Left renal pelvis (tissue), 4 donors: ENCODE data around the gene ZBTB8OS. TPM values are rescaled to one million over a fixed set of nuclear protein-coding genes. Genes with fewer than 3 reads are reported as not detected.

Experiments used
- DNase-seq, 4 donors: peaks; one replicate each; pipeline ENCODE4 v3.0.0-alpha.2; 2013; ENCODE audit warnings: low read depth in 4 of 4, low spot score in 3 of 4
- polyA plus RNA-seq, 4 donors: library from polyadenylated mRNA; unstranded; fragments of 120-200 nt; gene quantifications; one replicate each; pipeline ENCODE4 v1.2.1, GENCODE V29; 2013; ENCODE audit not compliant: insufficient read length in 4 of 4

The ZBTB8OS gene
- polyA plus RNA-seq, 4 donors, result 22.2 to 42.0 (median 37.4) TPM

GRCh38 chr1:32612189-32612881, 38.0 kb downstream of the ZBTB8OS start:
- DNase-seq, result peak in 3 of 4 donors; percentile 21 to 34 (median 27)

DNA sequence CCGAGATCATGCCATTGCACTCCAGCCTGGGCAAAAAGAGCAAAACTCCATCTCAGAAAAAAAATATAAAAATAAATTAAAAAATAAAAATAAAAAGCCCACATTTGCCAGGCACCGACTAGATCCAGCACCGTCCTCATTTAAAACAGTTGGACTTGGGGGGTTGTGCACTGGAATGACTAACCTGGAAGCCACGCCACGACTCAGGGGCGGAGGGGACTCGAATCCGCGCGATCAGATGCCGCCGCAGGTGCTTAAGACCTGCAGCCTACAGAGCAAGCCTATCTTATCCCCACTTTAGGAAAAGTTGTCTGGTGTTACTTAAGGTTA, 38.5 kb downstream of the ZBTB8OS start:
- peak in 1 of 4 donors; percentile 6 for DNase-seq

DNA sequence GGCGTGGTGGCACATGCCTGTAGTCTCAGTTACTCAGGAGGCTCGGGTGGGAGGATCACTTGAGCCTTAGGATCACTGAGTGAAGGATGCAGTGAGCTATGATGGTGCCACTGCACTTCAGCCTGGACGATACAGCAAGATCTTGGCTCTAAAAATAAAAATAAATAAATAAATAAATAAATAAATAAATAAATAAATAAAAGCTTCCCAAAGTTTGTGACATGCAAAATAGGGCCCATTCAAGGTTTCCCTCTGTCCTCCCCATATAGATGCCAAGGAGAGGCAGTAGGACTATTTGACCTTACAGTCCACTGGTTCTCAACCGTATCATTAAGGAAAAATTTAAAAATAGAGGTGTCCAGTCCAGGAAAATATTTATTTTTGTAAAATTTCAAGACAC, 41.2 kb downstream of the ZBTB8OS start:
- DNase-seq, result no peak

DNA sequence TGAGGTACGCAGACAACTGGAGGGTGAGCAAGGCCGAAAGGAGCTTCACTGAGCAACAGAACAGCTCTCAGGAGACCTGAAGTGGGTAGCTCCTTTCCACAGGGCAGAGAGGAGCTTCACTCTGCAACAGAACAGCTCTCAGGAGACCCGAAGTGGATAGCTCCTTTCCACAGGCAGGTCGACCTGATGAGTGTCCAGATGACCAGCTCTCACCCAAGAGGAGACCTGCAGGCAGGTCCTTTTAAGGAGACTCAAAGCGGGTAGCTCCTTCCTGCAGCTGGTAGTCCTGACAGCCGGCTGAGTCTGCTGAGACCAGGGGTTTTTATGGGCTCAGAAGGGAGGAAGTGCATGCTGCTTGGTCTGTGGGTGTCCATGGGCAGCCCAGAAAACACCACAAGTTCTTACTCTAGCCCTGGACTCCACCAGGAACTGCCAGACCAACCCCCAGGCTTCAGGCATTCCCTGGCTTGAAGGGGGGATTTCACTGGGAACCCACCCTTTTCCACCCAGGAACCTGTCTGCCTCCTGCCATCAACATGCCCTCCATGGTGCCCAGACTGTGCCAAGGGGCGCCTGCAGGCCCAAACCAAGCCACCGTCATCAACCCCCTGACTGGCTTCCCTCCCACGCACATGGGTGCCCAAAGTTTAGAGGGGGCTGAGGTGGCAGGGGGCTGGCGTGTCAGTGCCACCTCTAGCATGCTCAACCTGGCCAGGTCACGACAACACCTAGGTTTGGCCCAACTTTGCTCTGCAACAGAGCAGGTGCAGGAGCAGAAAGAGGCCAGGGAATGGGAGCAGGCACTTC, 43.6 kb downstream of the ZBTB8OS start:
- DNase-seq, result no peak

DNA sequence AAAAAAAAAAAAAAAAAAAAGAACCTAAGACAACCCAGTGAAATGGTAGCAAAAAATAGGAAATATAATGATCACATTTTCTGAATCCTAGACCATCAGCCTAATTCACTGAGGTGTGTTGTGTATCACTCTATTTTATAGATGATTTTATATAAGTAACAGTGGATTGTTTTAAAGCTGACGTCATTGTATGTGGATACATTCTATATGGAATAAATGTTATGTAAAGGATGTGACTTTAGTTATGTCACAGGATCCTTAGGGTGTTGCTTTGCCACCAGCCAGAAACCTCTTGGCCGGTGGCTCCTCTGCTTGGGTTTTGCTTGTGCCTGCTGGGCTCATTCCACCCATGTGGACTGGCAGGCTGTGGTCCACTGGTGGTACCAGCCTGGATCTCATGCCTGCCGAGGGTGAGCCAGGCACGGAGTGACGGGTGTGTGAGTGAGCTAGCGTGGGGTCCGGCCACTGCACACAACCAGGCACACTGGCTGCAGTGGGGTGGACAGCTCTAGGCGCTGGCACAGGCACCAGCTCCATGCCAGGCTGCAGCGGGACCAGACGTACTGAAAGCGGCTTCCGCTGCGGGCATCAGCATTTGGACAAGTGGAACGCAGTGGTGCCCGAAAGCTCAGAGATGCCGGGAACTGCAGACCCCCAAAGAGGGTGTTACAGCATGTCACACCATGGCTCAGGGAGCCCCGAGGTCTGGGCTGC, 44.5 kb downstream of the ZBTB8OS start:
- no peak for DNase-seq

DNA sequence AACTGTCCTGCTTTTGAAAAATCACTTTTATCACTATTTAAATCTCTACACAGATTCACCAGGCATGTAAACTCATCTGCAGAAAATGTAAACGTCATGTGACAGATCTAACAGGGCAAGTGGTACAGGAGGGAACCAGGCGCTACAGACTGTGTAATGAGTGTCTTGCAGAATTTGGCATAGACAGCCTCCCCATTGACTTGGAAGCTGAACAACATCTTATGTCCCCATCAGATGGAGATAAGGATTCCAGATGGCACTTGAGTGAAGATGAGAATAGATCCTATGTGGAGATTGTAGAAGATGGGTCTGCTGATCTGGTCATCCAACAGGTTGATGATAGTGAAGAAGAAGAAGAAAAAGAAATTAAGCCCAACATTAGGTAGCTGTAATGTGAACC, 50.3 kb downstream of the ZBTB8OS start:
- no peak for DNase-seq

DNA sequence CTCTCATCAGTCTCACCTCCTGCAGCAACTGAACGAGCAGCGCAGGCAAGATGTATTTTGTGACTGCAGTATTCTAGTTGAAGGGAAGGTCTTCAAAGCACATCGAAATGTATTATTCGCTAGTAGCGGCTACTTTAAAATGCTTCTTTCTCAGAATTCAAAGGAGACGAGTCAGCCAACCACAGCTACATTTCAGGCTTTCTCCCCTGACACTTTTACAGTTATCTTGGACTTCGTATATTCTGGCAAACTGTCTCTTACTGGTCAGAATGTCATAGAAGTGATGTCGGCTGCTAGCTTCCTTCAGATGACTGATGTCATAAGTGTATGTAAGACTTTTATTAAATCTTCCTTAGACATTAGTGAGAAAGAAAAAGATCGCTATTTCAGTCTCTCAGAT, 57.4 kb downstream of the ZBTB8OS start:
- DNase-seq, result no peak

DNA sequence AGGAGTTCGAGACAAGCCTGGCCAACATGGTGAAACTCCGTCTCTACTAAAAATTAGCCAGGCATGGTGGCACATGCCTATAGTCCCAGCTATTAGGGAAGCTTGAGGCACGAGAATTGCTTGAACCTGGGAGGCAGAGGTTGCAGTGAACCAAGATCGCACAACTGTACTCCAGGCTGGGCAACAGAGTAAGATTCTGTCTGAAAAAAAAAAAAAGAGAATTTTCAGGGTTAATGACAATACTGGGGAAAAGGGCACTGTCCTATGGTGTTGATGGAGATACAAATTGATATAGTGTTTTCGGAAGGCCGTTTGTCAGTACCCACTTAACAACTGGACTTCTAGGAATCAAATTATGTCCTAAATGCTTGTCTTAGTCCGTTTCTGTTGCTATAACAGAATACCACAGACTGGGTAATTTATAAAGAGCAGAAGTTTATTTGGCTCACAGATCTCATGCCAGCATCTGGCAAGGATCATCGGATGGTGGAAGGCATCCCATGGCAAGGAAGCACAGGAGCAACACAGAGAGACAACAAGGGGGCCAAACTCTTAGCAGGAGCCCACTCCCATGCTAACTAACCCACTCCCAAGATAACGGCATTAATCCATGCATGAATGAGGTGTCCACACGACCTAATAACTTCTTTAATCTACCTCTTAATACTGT, 69.9 kb downstream of the ZBTB8OS start:
- no peak for DNase-seq

Other genes with a start within 250 kb of the ZBTB8OS start
- gene ZBTB8B, start 185.5 kb downstream of the ZBTB8OS start, polyA plus RNA-seq, result 1 to 10 TPM in 3 of 4 donors, under 1 TPM in 1; 0.34 to 2.0 (median 1.2) TPM
- 10 to 100 TPM; 16.5 to 21.8 (median 19.5) TPM for gene ZBTB8A, start 111.1 kb downstream of the ZBTB8OS start, polyA plus RNA-seq
- 100 to 1,000 TPM; 231 to 380 (median 338) TPM for gene RBBP4, start 658 bp upstream of the ZBTB8OS start, polyA plus RNA-seq
- 1 to 10 TPM; 1.6 to 6.2 (median 2.2) TPM for gene SYNC, start 52.2 kb upstream of the ZBTB8OS start, polyA plus RNA-seq
- gene YARS1, start 166.8 kb upstream of the ZBTB8OS start, polyA plus RNA-seq, result 10 to 100 TPM; 53.6 to 69.5 (median 59.9) TPM
- 10 to 100 TPM; 33.5 to 47.6 (median 37.9) TPM for gene S100PBP, start 167.1 kb upstream of the ZBTB8OS start, polyA plus RNA-seq
- gene FNDC5, start 220.4 kb upstream of the ZBTB8OS start, polyA plus RNA-seq, result 10 to 100 TPM; 44.6 to 94.3 (median 60.2) TPM
- 1 to 10 TPM in 2 of 4 donors, under 1 TPM in 2; 0.56 to 1.4 (median 1.0) TPM for gene HPCA, start 235.9 kb upstream of the ZBTB8OS start, polyA plus RNA-seq